HG02981 (cell line): ENCODE data around the gene PARN.

Source experiments
- ATAC-seq: cut with Tn5 transposase; IDR thresholded peaks from one replicate; pipeline ENCODE4 v1.9.1; 2021; ENCODE audit warnings: mild to moderate bottlenecking, moderate library complexity; ENCODE audit not compliant: unreplicated experiment

PARN gene

GRCh38 chr16:14501331-14502255 is 128.5 kb downstream of the PARN start:
- ATAC-seq = no peak

- no peak for ATAC-seq
These were observed 129.3 kb downstream of the PARN start for GRCh38 chr16:14500791-14501190.

- no peak for ATAC-seq
These were observed 130.9 kb downstream of the PARN start for GRCh38 chr16:14499110-14499509.

GRCh38 chr16:14497245-14498082 is 132.6 kb downstream of the PARN start:
- no peak for ATAC-seq

GRCh38 chr16:14496786-14497185 is 133.3 kb downstream of the PARN start:
- no peak for ATAC-seq

- ATAC-seq = no peak
These were observed 133.9 kb downstream of the PARN start for GRCh38 chr16:14496047-14496770.

GRCh38 chr16:14495213-14496046 is 134.6 kb downstream of the PARN start:
- no peak for ATAC-seq

GRCh38 chr16:14494396-14494966 is 135.6 kb downstream of the PARN start:
- no peak for ATAC-seq

GRCh38 chr16:14493791-14494190 is 136.3 kb downstream of the PARN start:
- ATAC-seq = no peak

GRCh38 chr16:14492614-14493013 is 137.4 kb downstream of the PARN start:
- no peak for ATAC-seq

- no peak for ATAC-seq
These were observed 138.1 kb downstream of the PARN start for GRCh38 chr16:14491861-14492529.

- ATAC-seq = no peak
These were observed 139.8 kb downstream of the PARN start for GRCh38 chr16:14490235-14490634.

- no peak for ATAC-seq
These were observed 140.6 kb downstream of the PARN start for GRCh38 chr16:14489460-14489859.

GRCh38 chr16:14487579-14487978 is 142.5 kb downstream of the PARN start:
- ATAC-seq = no peak

- ATAC-seq = no peak
These were observed 143.3 kb downstream of the PARN start for GRCh38 chr16:14486520-14487303.

GRCh38 chr16:14485811-14486519 is 144.1 kb downstream of the PARN start:
- no peak for ATAC-seq

GRCh38 chr16:14485121-14485551 is 144.9 kb downstream of the PARN start:
- no peak for ATAC-seq

GRCh38 chr16:14483819-14484385 is 146.2 kb downstream of the PARN start:
- no peak for ATAC-seq
